H9 (cell line): ENCODE results near the gene GPLD1. TPM values are rescaled to one million over a fixed set of nuclear protein-coding genes. Genes with fewer than 3 reads are reported as not detected.

Experiments
- DNase-seq: peaks from one replicate; pipeline ENCODE4 v3.0.0-alpha.2; 2017
- H2AFZ ChIP-seq: one replicate; pipeline ENCODE4 v1.6.1; 2013; ENCODE audit warnings: mild to moderate bottlenecking, low read length, control low read depth, moderate library complexity
- H2AK5ac ChIP-seq: 2 replicates; pipeline ENCODE4 v1.6.1; 2013; ENCODE audit warnings: low read length, control low read depth, mixed read lengths; ENCODE audit not compliant: insufficient read length
- H2BK120ac ChIP-seq: one replicate; pipeline ENCODE4 v1.6.1; 2013; ENCODE audit warnings: low read depth, mild to moderate bottlenecking, low read length, control low read depth, inconsistent platforms; ENCODE audit not compliant: poor library complexity, severe bottlenecking
- H2BK12ac ChIP-seq: 2 replicates; pipeline ENCODE4 v1.6.1; 2013; ENCODE audit warnings: low read length, control low read depth, mixed read lengths, low read depth; ENCODE audit not compliant: insufficient read length
- H2BK15ac ChIP-seq: 2 replicates; pipeline ENCODE4 v1.6.1; 2013; ENCODE audit warnings: low read depth, low read length, control low read depth
- H2BK20ac ChIP-seq: one replicate; pipeline ENCODE4 v1.6.1; 2013; ENCODE audit warnings: low read depth, mild to moderate bottlenecking, low read length, control low read depth, inconsistent platforms; ENCODE audit not compliant: poor library complexity, severe bottlenecking
- H2BK5ac ChIP-seq: 2 replicates; pipeline ENCODE4 v1.6.1; 2013; ENCODE audit warnings: low read length, control low read depth, mixed read lengths; ENCODE audit not compliant: insufficient read length
- H3K14ac ChIP-seq: 2 replicates; pipeline ENCODE4 v1.6.1; 2013; ENCODE audit warnings: low read length, control low read depth; ENCODE audit not compliant: insufficient read depth
- H3K18ac ChIP-seq: 2 replicates; pipeline ENCODE4 v1.6.1; 2013; ENCODE audit warnings: low read depth, mild to moderate bottlenecking, mixed read lengths, low read length, control low read depth; ENCODE audit not compliant: insufficient read length
- H3K23ac ChIP-seq: 2 replicates; pipeline ENCODE4 v1.6.1; 2013; ENCODE audit warnings: low read length, control low read depth, mixed read lengths, low read depth; ENCODE audit not compliant: insufficient read length
- H3K23me2 ChIP-seq: 2 replicates; pipeline ENCODE4 v1.6.1; 2013; ENCODE audit warnings: low read depth, mild to moderate bottlenecking, mixed read lengths, low read length, control low read depth; ENCODE audit not compliant: insufficient read length, poor library complexity, severe bottlenecking
- H3K27ac ChIP-seq: 2 replicates; pipeline ENCODE4 v1.5.1; 2013; ENCODE audit warnings: low read length, control low read depth, mixed read lengths, low read depth; ENCODE audit not compliant: insufficient read length
- H3K27me3 ChIP-seq: 2 replicates; pipeline ENCODE4 v1.6.1; 2013; ENCODE audit warnings: low read length, control low read depth, inconsistent platforms; ENCODE audit not compliant: insufficient read depth
- H3K4ac ChIP-seq: 2 replicates; pipeline ENCODE4 v1.6.1; 2013; ENCODE audit warnings: low read depth, mild to moderate bottlenecking, control low read depth, inconsistent platforms, low read length, moderate library complexity
- H3K4me1 ChIP-seq: 2 replicates; pipeline ENCODE4 v1.6.1; 2013; ENCODE audit warnings: low read length, control low read depth, inconsistent platforms; ENCODE audit not compliant: insufficient read depth
- H3K4me2 ChIP-seq: 2 replicates; pipeline ENCODE4 v1.6.1; 2013; ENCODE audit warnings: low read length, control low read depth, mixed read lengths; ENCODE audit not compliant: insufficient read length, insufficient read depth
- H3K56ac ChIP-seq: 2 replicates; pipeline ENCODE4 v1.6.1; 2013; ENCODE audit warnings: low read depth, mild to moderate bottlenecking, mixed read lengths, low read length, control low read depth; ENCODE audit not compliant: insufficient read length
- H3K79me1 ChIP-seq: 2 replicates; pipeline ENCODE4 v1.6.1; 2013; ENCODE audit warnings: low read depth, mild to moderate bottlenecking, moderate library complexity, low read length, control low read depth, inconsistent platforms; ENCODE audit not compliant: insufficient read depth, poor library complexity, severe bottlenecking
- H3K79me2 ChIP-seq: 2 replicates; pipeline ENCODE4 v1.6.1; 2013; ENCODE audit warnings: low read length, control low read depth, inconsistent platforms; ENCODE audit not compliant: insufficient read depth
- H3K9ac ChIP-seq: 2 replicates; pipeline ENCODE4 v1.6.1; 2013; ENCODE audit warnings: low read length, control low read depth, mixed read lengths; ENCODE audit not compliant: insufficient read length; ENCODE audit errors: extremely low read depth
- H3K9me3 ChIP-seq: one replicate; pipeline ENCODE4 v1.6.1; 2013; ENCODE audit warnings: low read depth, low read length, inconsistent platforms; ENCODE audit not compliant: control insufficient read depth
- H3T11ph ChIP-seq: one replicate; pipeline ENCODE4 v1.6.1; 2013; ENCODE audit warnings: mild to moderate bottlenecking, low read length, control low read depth, inconsistent platforms
- H4K20me1 ChIP-seq: one replicate; pipeline ENCODE4 v1.6.1; 2013; ENCODE audit not compliant: control insufficient read depth, insufficient read length, insufficient read depth
- H4K5ac ChIP-seq: 2 replicates; pipeline ENCODE4 v1.6.1; 2013; ENCODE audit warnings: low read depth, mild to moderate bottlenecking, mixed read lengths, low read length, control low read depth; ENCODE audit not compliant: insufficient read length
- H4K8ac ChIP-seq: replicated peaks from 2 replicates; pipeline ENCODE4 v1.6.1; 2013; ENCODE audit warnings: low read length, control low read depth, mixed read lengths, low read depth; ENCODE audit not compliant: insufficient read length
- H4K91ac ChIP-seq: 2 replicates; pipeline ENCODE4 v1.6.1; 2013; ENCODE audit warnings: low read depth, mild to moderate bottlenecking, moderate library complexity, mixed read lengths, low read length, control low read depth; ENCODE audit not compliant: insufficient read length
- H3K27ac Mint-ChIP-seq, 3 experiments: 2 replicates in 2 of 3; 3 replicates in 1 of 3; pipeline ENCODE4 v1.8.0; 2020 to 2021; ENCODE audit warnings: mixed read lengths in 3 of 3, mild to moderate bottlenecking in 1 of 3, moderate library complexity in 1 of 3
- H3K27me3 Mint-ChIP-seq: 2 replicates; pipeline ENCODE4 v1.8.0; 2021; ENCODE audit warnings: low read depth, mild to moderate bottlenecking, moderate library complexity, mixed read lengths
- H3K36me3 Mint-ChIP-seq, 3 experiments: 2 replicates in 2 of 3; 3 replicates in 1 of 3; pipeline ENCODE4 v1.8.0; 2020 to 2021; ENCODE audit warnings: low read depth in 3 of 3, mixed read lengths in 3 of 3; ENCODE audit not compliant: insufficient read depth in 1 of 3
- H3K4me1 Mint-ChIP-seq, 2 experiments: 2 replicates each; pipeline ENCODE4 v1.8.0; 2020; ENCODE audit warnings: mixed read lengths in 2 of 2
- H3K4me3 Mint-ChIP-seq, 2 experiments: 2 replicates in 1 of 2; 3 replicates in 1 of 2; pipeline ENCODE4 v1.8.0; 2020 to 2021; ENCODE audit warnings: mild to moderate bottlenecking in 2 of 2, mixed read lengths in 2 of 2, moderate library complexity in 1 of 2
- H3K9me3 Mint-ChIP-seq, 2 experiments: 2 replicates in 1 of 2; 3 replicates in 1 of 2; pipeline ENCODE4 v1.8.0; 2020; ENCODE audit warnings: mild to moderate bottlenecking in 2 of 2, mixed read lengths in 2 of 2, moderate library complexity in 1 of 2
- WGBS: extraction: QIAGEN DNeasy Blood & Tissue Kit; methylation state at CpG from one replicate; pipeline ENCODE4 v1.1.7; 2013; ENCODE audit warnings: missing lambda C conversion rate, low lambda C conversion rate, mixed read lengths; ENCODE audit not compliant: insufficient read length; ENCODE audit errors: extremely low coverage; 5-methylcytosine and 5-hydroxymethylcytosine counted together
- total RNA-seq: library from RNA; stranded (reverse); gene quantifications from 2 replicates; pipeline ENCODE4 v1.2.1, GENCODE V29; 2021
- TF ChIP-seq, protein P1 (sequence below): fragments of 200-600 bp; sonication (generic); conservative IDR thresholded peaks from 3 replicates; pipeline ENCODE4 v1.8.0; 2021; ENCODE audit warnings: antibody characterized with exemption, mild to moderate bottlenecking

GPLD1 gene
- total RNA-seq, 1 experiment from 2014 or later = 8.0 TPM

- no peak overlapping the region for H3K14ac ChIP-seq
- Mint-ChIP-seq H3K4me1 (no peaks in the 10 kb centered on the region), H3K27ac (no peak overlapping the region; a peak in 1 of 7 replicates), H3K27me3 (no peaks in the 10 kb centered on the region), H3K36me3 (peaks cover 11 to 22% (median 19%) of the 10 kb centered on the region in 3 experiments), H3K4me3 (no peak overlapping the region), H3K9me3 (peaks cover 7 to 11% of the 10 kb centered on the region in 2 experiments; a peak in 4 of 5 replicates)
- WGBS = no CpG with 5 or more reads among the region's 9 CpGs
- H4K5ac ChIP-seq = no peak overlapping the region
- no peak overlapping the region for H3K18ac ChIP-seq
- no peak overlapping the region for H3K4me2 ChIP-seq
- no peak overlapping the region for H3K27ac ChIP-seq
- no peak overlapping the region for H2BK120ac ChIP-seq
- H4K91ac ChIP-seq = no peak overlapping the region
- H3T11ph ChIP-seq = no peak overlapping the region
- no peak overlapping the region for H3K4ac ChIP-seq
- no peak overlapping the region for H2AK5ac ChIP-seq
- no peaks in the 10 kb centered on the region for H3K79me2 ChIP-seq
- no peak overlapping the region for H3K9ac ChIP-seq
- no peak overlapping the region for H2BK20ac ChIP-seq
- no peak overlapping the region for H2AFZ ChIP-seq
- no peak overlapping the region for H4K8ac ChIP-seq
- no peaks in the 10 kb centered on the region for H3K23me2 ChIP-seq
- H3K23ac ChIP-seq = no peak overlapping the region
- no peak overlapping the region for H2BK12ac ChIP-seq
- TF ChIP-seq, protein P1, sequence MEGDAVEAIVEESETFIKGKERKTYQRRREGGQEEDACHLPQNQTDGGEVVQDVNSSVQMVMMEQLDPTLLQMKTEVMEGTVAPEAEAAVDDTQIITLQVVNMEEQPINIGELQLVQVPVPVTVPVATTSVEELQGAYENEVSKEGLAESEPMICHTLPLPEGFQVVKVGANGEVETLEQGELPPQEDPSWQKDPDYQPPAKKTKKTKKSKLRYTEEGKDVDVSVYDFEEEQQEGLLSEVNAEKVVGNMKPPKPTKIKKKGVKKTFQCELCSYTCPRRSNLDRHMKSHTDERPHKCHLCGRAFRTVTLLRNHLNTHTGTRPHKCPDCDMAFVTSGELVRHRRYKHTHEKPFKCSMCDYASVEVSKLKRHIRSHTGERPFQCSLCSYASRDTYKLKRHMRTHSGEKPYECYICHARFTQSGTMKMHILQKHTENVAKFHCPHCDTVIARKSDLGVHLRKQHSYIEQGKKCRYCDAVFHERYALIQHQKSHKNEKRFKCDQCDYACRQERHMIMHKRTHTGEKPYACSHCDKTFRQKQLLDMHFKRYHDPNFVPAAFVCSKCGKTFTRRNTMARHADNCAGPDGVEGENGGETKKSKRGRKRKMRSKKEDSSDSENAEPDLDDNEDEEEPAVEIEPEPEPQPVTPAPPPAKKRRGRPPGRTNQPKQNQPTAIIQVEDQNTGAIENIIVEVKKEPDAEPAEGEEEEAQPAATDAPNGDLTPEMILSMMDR = no peak
- no peaks in the 10 kb centered on the region for H4K20me1 ChIP-seq
- no peaks in the 10 kb centered on the region for H3K4me1 ChIP-seq
- H3K56ac ChIP-seq = no peak overlapping the region
- H3K27me3 ChIP-seq = no peaks in the 10 kb centered on the region
- no peaks in the 10 kb centered on the region for H3K79me1 ChIP-seq
- H2BK5ac ChIP-seq = no peak overlapping the region
- no peak overlapping the region for H2BK15ac ChIP-seq
- H3K9me3 ChIP-seq = no peaks in the 10 kb centered on the region
- DNase-seq = no peak
These were observed 8.7 kb downstream of the GPLD1 start for GRCh38 chr6:24480705-24481104.
